HG02885 (cell line): Measurements from ENCODE around the gene IL12RB1.
A peak's percentile ranks its signal among the peaks of the same experiment; 100 is the strongest.
"Not testable (repeated sequence)": the region's sequence is repeated elsewhere in the genome, so short reads cannot be mapped to it uniquely, and the experiment has no call there.

Experiments used
- ATAC-seq: cut with Tn5 transposase; IDR thresholded peaks from one replicate; pipeline ENCODE4 v1.9.1; 2021; ENCODE audit warnings: mild to moderate bottlenecking; ENCODE audit not compliant: unreplicated experiment, poor library complexity

Gene IL12RB1

GRCh38 chr19:18113827-18114226 is 27.1 kb upstream of the IL12RB1 start:
- ATAC-seq: no peak

- no peak for ATAC-seq
These were observed 26.3 kb upstream of the IL12RB1 start for GRCh38 chr19:18112989-18113478.

GRCh38 chr19:18110609-18111232 is 24.0 kb upstream of the IL12RB1 start:
- ATAC-seq: no peak

GRCh38 chr19:18109733-18110608 is 23.2 kb upstream of the IL12RB1 start:
- ATAC-seq: no peak

- no peak for ATAC-seq
These were observed 22.6 kb upstream of the IL12RB1 start for GRCh38 chr19:18109341-18109732.

- no peak for ATAC-seq
These were observed 22.2 kb upstream of the IL12RB1 start for GRCh38 chr19:18108897-18109296.

GRCh38 chr19:18107235-18107634 is 20.5 kb upstream of the IL12RB1 start:
- no peak for ATAC-seq

- ATAC-seq: not testable (repeated sequence)
These were observed 18.5 kb upstream of the IL12RB1 start for GRCh38 chr19:18105259-18105658.

- no peak for ATAC-seq
These were observed 18.0 kb upstream of the IL12RB1 start for GRCh38 chr19:18104793-18105131.

- ATAC-seq: no peak
These were observed 16.3 kb upstream of the IL12RB1 start for GRCh38 chr19:18102916-18103542.

- ATAC-seq: no peak
These were observed 14.5 kb upstream of the IL12RB1 start for GRCh38 chr19:18101268-18101667.

GRCh38 chr19:18100710-18101109 is 14.0 kb upstream of the IL12RB1 start:
- no peak for ATAC-seq

- no peak for ATAC-seq
These were observed 12.9 kb upstream of the IL12RB1 start for GRCh38 chr19:18099623-18099995.

GRCh38 chr19:18098891-18099622 is 12.3 kb upstream of the IL12RB1 start:
- ATAC-seq: peak; percentile 58

GRCh38 chr19:18097993-18098890 is 11.5 kb upstream of the IL12RB1 start:
- no peak for ATAC-seq

- ATAC-seq: peak; percentile 72
These were observed 10.7 kb upstream of the IL12RB1 start, which contains the start of gene MAST3 for GRCh38 chr19:18097217-18097992. Gene MAST3, plus strand, starts transcription at chr19:18097778. Its CDS starts 15 bp downstream, at chr19:18097793.

- ATAC-seq: no peak
These were observed 9.5 kb upstream of the IL12RB1 start for GRCh38 chr19:18096258-18096657.

- no peak for ATAC-seq
These were observed 6.9 kb upstream of the IL12RB1 start for GRCh38 chr19:18093439-18094161.
